Bone marrow (tissue), 2 donors: ENCODE measurements around the gene MEI1.
A peak's percentile ranks its signal among the peaks of the same experiment; 100 is the strongest.
"Not testable (repeated sequence)": the region's sequence is repeated elsewhere in the genome, so short reads cannot be mapped to it uniquely, and the experiment has no call there.

Experiments used
- DNase-seq, 2 donors: peaks; one replicate each; lab custom pipeline; 2025; lab: John Stamatoyannopoulos, UW

MEI1 gene

DNA sequence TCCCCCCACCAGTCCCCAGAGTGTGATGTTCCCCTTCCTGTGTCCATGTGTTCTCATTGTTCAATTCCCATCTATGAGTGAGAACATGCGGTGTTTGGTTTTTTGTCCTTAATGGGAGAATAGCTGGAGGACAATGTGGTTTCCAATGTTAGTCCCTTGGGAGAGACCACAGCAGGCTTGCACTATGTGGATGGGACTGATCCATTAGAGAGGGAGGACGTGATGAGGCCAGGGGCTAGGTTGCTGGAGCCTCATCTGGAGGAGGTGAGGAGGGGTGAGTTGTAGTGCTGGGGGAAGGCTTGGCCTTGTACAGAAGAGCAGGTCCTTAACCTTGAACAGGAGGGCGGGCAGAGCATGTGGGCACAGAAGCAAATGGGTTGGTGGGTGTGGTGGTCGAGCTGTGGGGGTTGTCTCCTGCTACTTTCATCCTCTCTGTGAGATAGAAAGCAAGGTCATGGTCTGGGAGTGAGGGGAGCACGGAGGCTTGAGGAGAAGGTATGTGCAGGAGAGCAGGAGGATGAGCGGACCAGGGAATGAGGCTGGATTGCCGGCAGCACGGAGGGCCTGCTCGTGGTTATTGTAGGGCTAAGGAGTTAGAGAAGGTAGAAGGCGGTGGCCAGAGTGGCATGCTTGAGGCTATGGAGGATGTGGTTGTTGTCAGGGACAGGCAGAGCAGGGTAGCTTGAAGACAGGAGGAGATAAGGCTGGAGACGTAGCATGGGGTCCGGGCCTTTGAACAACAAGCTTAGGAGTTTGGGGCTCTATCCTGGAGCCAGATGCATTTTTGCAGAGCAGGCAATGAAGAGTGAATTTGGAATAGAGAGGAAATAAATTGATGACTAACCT is 122.4 kb downstream of the MEI1 start:
- no peak for DNase-seq

DNA sequence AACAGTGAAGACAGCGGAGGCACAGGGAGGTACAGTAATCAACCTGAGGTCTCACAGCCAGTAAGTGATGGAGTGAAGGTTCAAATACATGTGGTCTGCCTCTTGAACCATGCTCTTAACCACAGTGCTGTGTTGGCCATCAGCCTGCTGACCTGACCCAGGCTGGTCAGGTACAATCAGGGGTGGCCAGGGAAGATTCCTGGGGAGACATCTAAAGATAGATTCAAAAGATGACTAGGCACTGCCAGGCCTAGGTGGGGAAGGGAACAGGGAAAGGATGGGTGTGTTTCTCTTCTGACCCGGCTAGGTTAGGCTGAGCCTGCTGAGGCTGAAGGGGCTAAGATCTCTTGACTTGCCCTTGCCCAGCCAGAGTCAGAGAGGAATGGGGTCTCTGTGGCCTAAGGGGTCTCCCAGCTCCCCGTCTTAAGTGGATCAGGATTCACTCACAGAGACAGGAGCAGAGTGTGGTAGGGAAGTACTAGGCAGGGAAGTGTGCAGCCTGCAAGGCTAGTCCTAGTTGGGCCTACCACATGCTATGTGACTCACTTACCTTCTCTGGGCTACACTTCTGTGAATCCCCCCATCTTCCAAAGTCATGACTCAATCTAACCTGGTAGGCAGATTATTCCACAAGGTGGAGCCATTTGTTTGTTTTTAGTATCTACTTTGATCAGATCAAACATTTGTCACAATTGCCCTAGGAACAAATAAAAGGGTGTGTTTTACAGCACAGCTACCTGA is 123.2 kb downstream of the MEI1 start:
- peak in 1 of 2 donors; percentile 89 for DNase-seq

GRCh38 chr22:41823797-41824196 is 124.5 kb downstream of the MEI1 start:
- no peak for DNase-seq

GRCh38 chr22:41825376-41825775 is 126.1 kb downstream of the MEI1 start:
- no peak for DNase-seq

DNA sequence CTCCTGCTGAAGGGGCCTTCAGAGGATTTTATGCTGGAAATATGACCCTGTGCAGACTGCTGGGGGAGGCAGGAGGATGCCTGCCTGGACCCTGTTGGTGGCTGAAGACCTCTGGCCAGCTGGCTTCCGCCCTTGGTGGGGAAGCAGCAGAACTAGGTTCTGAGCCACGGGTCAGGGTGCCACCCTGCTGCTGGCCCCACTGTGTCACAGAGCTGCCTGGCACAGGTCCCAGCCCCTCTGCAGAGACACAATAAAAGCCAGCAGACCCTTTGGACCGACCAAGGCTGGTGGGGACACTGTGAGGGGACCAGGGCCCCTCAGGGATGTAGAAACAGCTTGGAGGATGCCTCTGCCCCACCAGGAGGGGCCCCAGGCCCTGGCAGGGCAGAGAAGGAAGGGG is 126.7 kb downstream of the MEI1 start:
- no peak for DNase-seq

- DNase-seq: no peak
These were observed 127.4 kb downstream of the MEI1 start for GRCh38 chr22:41826430-41827383.

DNA sequence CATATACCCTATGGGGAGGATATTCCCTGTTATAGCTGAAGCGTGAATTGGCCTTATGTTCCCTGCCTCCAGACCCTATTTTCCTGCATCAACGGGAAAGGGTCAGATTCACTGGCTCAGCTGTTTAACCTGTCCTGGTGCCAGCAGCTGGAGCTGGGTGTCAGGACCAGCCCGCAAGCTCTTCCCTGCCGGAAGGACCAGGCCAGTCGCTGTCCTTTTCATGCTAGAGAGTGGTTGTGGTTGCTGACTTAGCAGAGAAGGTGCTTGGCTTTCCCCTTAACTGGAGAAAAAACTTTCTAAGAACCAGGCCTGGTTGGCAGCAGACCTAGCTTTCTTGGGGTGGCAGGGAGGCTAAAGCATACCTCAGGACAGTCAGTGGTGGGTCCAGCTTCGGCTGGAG is 128.4 kb downstream of the MEI1 start:
- no peak for DNase-seq

DNA sequence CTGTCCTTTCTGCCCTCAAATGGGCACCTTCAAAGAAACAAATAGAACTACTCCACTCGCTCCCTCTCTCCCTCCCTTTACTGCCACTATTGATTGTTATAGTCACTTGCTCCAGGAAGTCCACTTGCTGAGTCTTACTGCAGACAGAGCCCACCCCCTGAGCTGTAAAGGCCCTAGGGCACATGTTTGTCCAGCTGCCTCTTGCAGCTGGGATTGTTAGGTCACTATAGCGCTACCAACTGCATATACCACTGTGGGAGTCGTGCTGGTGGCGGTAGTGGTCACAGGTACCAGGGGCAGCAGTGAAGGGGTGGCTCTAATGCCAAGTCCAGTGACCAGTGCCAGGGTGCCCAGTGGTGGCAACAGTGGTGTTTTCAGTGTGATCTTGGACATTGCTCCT is 129.2 kb downstream of the MEI1 start:
- DNase-seq: no peak

- no peak for DNase-seq
These were observed 130.9 kb downstream of the MEI1 start for GRCh38 chr22:41830174-41830573.

DNA sequence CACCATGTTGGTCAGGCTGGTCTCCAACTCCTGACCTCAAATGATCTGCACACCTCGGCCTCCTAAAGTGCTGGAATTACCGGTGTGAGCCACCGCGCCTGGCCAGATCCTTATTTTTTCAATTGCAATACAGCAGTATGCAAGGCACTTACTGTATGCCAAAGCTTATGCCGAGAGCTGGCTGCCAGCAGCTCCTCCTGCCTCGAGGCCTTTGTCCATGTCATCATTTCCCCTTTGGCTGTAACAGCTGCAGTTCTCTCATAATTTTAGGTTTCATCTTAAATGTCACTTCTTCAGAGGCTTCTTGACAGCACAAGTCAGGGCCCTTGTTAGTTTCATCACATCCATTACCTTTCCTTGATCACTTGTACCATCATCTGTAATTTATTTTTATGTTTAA is 132.1 kb downstream of the MEI1 start:
- DNase-seq: peak; percentile 3 to 67

DNA sequence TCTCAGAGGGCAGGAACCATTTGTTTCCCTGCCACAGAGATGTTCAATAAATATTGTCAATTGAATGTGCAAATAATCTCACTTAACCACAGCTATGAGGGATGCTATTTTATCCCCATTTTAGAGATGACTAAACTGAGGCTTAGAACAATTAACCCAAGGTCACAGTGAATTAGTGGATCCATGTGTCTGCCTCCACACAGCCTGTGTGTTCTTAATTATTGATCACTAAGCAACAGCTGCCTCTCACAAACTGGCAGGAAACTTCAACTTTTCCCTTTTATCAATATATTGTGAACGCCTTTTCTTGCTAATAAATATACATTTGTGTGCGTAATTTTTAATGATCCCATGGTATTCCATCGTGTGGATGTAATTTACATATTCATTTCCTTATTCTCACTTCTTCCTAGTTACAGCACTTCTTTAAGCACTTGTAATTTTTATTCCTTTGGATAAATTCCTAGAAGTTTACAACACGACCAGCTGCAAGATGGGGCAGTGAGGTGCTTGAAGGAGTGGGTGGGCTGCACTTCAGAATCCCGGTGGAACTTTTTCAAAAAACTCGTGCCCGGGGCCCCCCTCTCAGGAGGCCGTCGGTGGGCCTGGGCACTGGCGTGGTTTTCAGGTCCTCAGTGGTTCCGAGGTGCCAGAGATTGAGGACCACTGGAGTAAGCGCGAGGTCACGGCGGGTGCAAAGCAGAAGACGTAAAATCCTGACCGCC is 132.7 kb downstream of the MEI1 start:
- peak in 1 of 2 donors; percentile 23 for DNase-seq

DNA sequence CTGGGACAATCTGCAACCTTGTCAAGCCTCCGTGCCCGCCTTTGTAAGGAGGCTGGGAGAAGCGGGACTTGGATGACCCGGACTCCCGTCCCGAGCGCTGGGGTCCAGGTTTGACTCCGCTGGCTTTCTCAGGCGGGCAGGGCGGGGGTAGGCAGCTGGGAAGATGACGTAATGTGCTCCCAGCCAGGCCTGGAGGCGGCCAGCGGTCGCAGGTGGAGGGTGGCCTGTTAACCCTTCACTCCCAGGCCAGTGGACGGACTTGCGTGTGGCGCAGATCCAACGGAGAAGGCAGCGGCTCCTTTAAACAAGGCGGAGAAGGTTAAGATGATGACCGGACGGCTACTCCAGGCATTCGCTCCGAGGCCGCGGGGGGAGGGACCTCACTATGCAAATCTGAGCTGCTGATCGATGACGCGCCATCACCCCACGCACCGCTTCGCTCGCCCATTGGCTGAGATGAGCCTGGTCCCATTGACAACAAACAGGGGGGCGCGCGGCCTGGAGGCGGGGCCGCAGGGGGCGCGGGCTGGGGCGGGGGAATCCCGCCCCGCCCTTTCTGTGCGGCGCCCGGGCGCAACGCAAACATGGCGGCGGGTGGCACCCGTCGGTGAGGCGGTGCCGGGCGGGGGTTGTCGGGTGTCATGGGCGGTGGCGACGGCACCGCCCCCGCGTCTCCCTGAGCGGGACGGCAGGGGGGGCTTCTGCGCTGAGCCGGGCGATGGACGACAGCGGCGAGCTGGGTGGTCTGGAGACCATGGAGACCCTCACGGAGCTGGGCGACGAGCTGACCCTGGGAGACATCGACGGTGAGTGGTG is 133.5 kb downstream of the MEI1 start, which contains the start of gene SREBF2:
TSS of gene SREBF2 (plus strand) at position 553 of the 816 bp plus-strand sequence. CDS start at position 719, 166 bp downstream.
- DNase-seq: peak; percentile 91 to 98

DNA sequence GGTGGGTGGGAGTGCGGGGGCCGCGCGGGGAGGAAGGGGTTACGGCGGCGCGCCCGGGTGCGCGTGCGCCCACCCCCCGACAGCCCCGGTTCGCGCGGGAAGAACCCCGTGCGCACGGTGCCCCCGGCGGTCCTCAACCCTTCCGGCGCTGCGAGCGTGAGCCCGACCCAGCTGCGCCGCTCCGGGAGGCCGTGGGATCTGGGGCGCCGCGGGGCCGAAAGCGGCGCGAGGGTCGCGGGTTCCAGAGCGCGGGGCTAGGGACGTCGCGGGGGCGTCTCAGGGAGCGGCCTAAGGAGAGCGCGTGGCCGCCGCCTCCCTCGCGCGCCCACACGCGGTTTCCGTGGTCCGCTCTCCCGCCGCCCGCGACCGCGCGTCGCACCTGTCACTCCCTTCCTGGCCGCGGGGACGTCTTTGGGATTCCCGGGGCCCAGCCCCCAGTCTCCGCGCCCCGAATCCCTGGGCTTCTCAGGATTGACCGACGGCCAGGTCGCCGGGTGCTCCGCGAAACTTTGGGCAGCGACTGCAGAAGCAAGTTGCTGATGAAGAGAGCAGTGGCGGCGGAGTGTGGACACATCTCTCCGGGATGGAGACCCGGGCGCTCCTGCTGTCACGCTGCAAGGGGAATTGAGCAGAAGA is 134.2 kb downstream of the MEI1 start:
- peak; percentile 16 to 34 for DNase-seq

GRCh38 chr22:41834005-41834944 is 135.0 kb downstream of the MEI1 start:
- no peak for DNase-seq

GRCh38 chr22:41835462-41835861 is 136.2 kb downstream of the MEI1 start:
- DNase-seq: not testable (repeated sequence)

DNA sequence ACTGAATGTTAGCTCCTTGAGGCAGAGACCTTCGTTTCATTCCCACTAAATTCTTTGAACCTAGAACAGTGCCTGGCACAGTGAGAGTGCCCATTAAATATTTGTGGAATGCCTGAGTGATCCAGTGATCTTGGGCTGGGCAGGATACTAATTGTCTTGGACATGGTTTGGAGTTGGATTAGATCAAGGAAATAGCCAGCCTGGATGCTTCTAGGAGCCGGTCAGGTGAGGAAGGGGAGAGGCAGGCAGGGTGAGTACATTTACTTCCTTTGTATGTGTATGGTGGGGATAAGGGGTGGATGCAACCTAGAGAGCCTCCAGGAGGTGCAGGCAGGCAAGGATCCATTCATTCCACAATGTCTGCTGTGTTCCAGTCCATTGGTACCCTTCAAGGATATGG is 137.2 kb downstream of the MEI1 start:
- DNase-seq: no peak

- no peak for DNase-seq
These were observed 139.7 kb downstream of the MEI1 start for GRCh38 chr22:41838842-41839618.

DNA sequence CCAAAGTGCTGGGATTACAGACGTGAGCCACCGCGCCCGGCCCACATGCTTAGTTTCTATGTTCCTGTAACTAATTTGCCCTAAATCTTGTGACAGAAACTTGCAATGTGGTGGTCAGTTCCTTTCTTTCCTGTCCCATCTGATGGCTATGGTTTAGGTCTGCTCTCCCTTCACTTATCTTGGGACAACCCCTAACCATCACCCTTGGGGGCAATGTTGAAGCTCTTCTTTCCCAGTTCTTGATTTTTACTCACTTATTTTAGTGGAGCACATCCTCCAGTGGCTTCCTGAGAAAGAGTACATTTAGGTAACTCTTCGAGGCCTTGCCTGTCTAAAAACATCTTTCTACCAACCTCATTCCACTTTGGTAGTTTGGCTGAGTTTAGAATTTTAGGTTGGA is 140.9 kb downstream of the MEI1 start:
- DNase-seq: no peak
